ENCODE data around the gene ECM2.

Gene ECM2

GRCh38 chr9:92562461-92562967 lies 26.7 kb upstream of the ECM2 start:
- DNase-seq (ENCODE audit: insufficient read length, low spot score) (no peak), FAIRE-seq (no peak)
- no peak for TF ChIP-seq CTCF (IDR thresholded peaks at IDR 0.05; ENCODE audit: insufficient read depth, missing control alignments)

GRCh38 chr9:92561374-92562330 lies 25.9 kb upstream of the ECM2 start:
- TF ChIP-seq CTCF (IDR thresholded peaks at IDR 0.05; ENCODE audit: insufficient read depth, missing control alignments) = no peak
- FAIRE-seq = no peak
- no peak for DNase-seq (ENCODE audit: insufficient read length, low spot score)

DNA sequence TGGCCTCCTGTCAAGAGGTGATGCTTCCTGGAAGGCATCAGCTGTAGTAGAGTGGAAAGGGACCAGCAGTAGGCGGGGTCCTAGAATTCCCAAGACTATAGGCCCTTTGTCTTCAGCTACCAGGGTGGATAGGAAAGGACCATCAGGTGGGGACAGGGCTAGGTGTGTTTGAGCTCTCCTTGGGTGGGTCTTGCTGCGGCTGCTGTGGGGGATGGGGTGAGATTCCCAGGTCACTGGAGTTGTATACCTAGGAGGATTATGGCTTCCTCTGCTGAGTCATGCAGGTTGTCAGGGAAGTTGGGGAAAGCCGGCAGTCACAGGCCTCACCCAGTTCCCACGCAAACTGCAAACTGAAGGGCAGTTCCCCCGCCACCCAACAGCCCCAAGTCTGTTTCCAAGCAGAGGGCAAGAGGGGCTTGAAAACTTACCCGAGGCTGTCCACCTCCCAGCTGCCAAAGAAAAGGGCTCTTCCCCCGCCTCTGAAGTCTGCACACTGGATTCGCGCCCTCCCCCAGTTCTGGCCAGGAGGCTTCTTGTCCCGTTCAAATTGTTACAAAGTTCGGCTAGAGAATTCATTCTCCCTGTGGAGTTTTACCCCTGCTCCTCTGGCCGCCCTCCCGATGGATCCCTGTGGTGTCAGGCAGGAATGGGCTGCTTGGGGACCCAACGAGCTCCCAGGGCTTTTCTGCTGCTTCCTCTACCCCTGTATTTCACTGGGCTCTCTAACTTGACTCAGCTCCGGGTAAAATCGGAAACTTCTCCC lies 23.0 kb upstream of the ECM2 start:
- DNase-seq (ENCODE audit: insufficient read length, low spot score) (no peak), FAIRE-seq (no peak)
- TF ChIP-seq CTCF (IDR thresholded peaks at IDR 0.05; ENCODE audit: insufficient read depth, missing control alignments) = no peak

GRCh38 chr9:92550765-92551164 lies 15.0 kb upstream of the ECM2 start:
- no peak for TF ChIP-seq CTCF (IDR thresholded peaks at IDR 0.05; ENCODE audit: insufficient read depth, missing control alignments)
- DNase-seq (ENCODE audit: insufficient read length, low spot score) (no peak), FAIRE-seq (no peak)

DNA sequence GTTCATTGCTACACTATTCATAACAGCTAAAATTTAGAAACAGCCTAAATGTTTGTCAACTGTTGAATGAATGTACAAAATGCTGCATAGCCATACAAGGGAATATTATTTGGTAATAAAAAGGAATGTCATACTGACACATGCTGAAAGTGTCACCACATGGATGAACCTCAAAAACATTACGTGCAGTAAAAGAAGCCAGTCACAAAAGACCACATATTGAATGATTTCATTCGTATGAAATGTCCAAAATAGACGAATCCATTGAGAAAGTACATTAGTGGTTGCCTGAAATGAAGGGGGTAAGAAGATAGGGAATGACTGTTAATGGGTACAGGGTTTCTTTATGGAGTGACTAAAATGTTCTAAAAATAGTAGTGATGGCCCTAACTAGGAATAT lies 11.6 kb upstream of the ECM2 start:
- DNase-seq (ENCODE audit: insufficient read length, low spot score) = no peak
- no peak for FAIRE-seq
- TF ChIP-seq CTCF (IDR thresholded peaks at IDR 0.05; ENCODE audit: insufficient read depth, missing control alignments) = no peak

GRCh38 chr9:92545002-92545510 lies 9.3 kb upstream of the ECM2 start:
- TF ChIP-seq CTCF (IDR thresholded peaks at IDR 0.05; ENCODE audit: insufficient read depth, missing control alignments) = no peak
- FAIRE-seq = no peak
- no peak for DNase-seq (ENCODE audit: insufficient read length, low spot score)
